Activated B cell treated with CpG ODN at 0.5 μM for 24 hours (primary cell): ENCODE measurements around the gene SLC25A42. TPM values are rescaled to one million over a fixed set of nuclear protein-coding genes. Genes with fewer than 3 reads are reported as not detected.
A peak's percentile ranks its signal among the peaks of the same experiment; 100 is the strongest.
"Not testable (repeated sequence)": the region's sequence is repeated elsewhere in the genome, so short reads cannot be mapped to it uniquely, and the experiment has no call there.

ENCODE experiments used
- ATAC-seq: fragments of 200-7000 bp; cut with Tn5 transposase; one replicate; pipeline ENCODE4 v1.10.0; 2021; ENCODE audit warnings: low read depth, mild to moderate bottlenecking, moderate library complexity
- CTCF ChIA-PET: fragments of 350-600 bp; sonication (Branson Sonifier 250); formaldehyde crosslinking; loops from one replicate; lab custom pipeline; 2021; ENCODE audit warnings: antibody characterized with exemption; lab: Charles Lee
- POLR2A ChIA-PET: fragments of 350-600 bp; sonication (Branson Sonifier 250); formaldehyde crosslinking; loops from one replicate; lab custom pipeline; 2021; ENCODE audit warnings: antibody characterized with exemption; lab: Charles Lee
- DNase-seq: peaks from one replicate; pipeline ENCODE4 v3.0.0; 2022
- H3K27ac Mint-ChIP-seq: one replicate; pipeline ENCODE4 v1.8.0; 2020; ENCODE audit warnings: mixed read lengths
- H3K27me3 Mint-ChIP-seq: one replicate; pipeline ENCODE4 v1.8.0; 2021; ENCODE audit warnings: mixed read lengths
- H3K36me3 Mint-ChIP-seq: one replicate; pipeline ENCODE4 v1.8.0; 2021; ENCODE audit warnings: low read depth, mixed read lengths
- H3K4me1 Mint-ChIP-seq: one replicate; pipeline ENCODE4 v1.8.0; 2021; ENCODE audit warnings: mixed read lengths
- H3K4me3 Mint-ChIP-seq: one replicate; pipeline ENCODE4 v1.8.0; 2020; ENCODE audit warnings: mild to moderate bottlenecking, mixed read lengths
- H3K9me3 Mint-ChIP-seq: one replicate; pipeline ENCODE4 v1.8.0; 2020; ENCODE audit warnings: mixed read lengths
- CTCF ChIP-seq: fragments of 200-600 bp; IDR thresholded peaks from one replicate; pipeline ENCODE4 v1.8.0; 2022; ENCODE audit warnings: antibody characterized with exemption, mild to moderate bottlenecking
- intact Hi-C: fragments of 100-400 bp; cut with micrococcal nuclease; formaldehyde crosslinking; loops from one replicate; pipeline ENCODE4 v1.15.1; 2024
- total RNA-seq: library from RNA; stranded (reverse); gene quantifications from 2 replicates; pipeline ENCODE4 v1.2.3, GENCODE V29; 2022

Gene SLC25A42
- 14.2 and 17.5 TPM in 2 replicates for total RNA-seq

- Mint-ChIP-seq H3K4me3 (peak within 1 kb of the TSS; percentile 88), H3K36me3 (peaks cover 20% of the 10 kb centered on the region), H3K27ac (peak within 1 kb of the TSS; percentile 89), H3K27me3 (no peaks in the 10 kb centered on the region), H3K4me1 (peaks cover 52% of the 10 kb centered on the region), H3K9me3 (no peaks in the 10 kb centered on the region)
- intact Hi-C loops = loop anchor here (1.0 to 10.0 kb wide), 8 partner anchors 30 to 601 kb away; partner anchors contain the start of genes ARMC6, ATP13A1, BORCS8 and COPE
- CTCF ChIA-PET = interaction anchor here (1.3 to 2.2 kb wide), 2 partner anchors 9 to 11 kb away, joined by 6 read pairs; no protein-coding TSS in a partner anchor
- peak; percentile 96 for DNase-seq
- no peak for TF ChIP-seq CTCF
- ATAC-seq = peak; percentile 89
- POLR2A ChIA-PET = interaction anchor here (0.5 to 1.3 kb wide), 5 partner anchors 128 to 399 kb away, joined by 3 to 6 read pairs (median 4); partner anchors contain the start of genes BORCS8, COPE, DDX49 and RFXANK
These were observed at the start of gene SLC25A42 for GRCh38 chr19:19063183-19064097. Gene SLC25A42 (plus strand): TSS chr19:19063994. CDS start chr19:19096125, 32,131 bp downstream.

- Mint-ChIP-seq H3K27me3 (no peaks in the 10 kb centered on the region), H3K36me3 (peaks cover 71% of the 10 kb centered on the region), H3K4me3 (no peak overlapping the region), H3K9me3 (no peaks in the 10 kb centered on the region), H3K4me1 (no peaks in the 10 kb centered on the region), H3K27ac (no peak overlapping the region)
- ATAC-seq = no peak
- no peak for TF ChIP-seq CTCF
- ChIA-PET POLR2A (interaction anchor here (0.6 to 0.9 kb wide), 3 partner anchors 17 to 102 kb away, joined by 3 to 5 read pairs (median 3); partner anchors contain the start of genes COPE and DDX49), CTCF (no interaction called here)
- no peak for DNase-seq
- intact Hi-C loops = no loop called here
These were observed 42.7 kb upstream of the SLC25A42 start for GRCh38 chr19:19021115-19021514.

GRCh38 chr19:19022380-19022961 is 41.3 kb upstream of the SLC25A42 start:
- CTCF ChIA-PET = no interaction called here
- Mint-ChIP-seq H3K27me3 (no peaks in the 10 kb centered on the region), H3K36me3 (peaks cover 71% of the 10 kb centered on the region), H3K27ac (no peak overlapping the region), H3K9me3 (no peaks in the 10 kb centered on the region), H3K4me1 (peaks cover 3% of the 10 kb centered on the region), H3K4me3 (no peak overlapping the region)
- intact Hi-C loops = no loop called here
- POLR2A ChIA-PET = interaction anchor here (0.5 to 0.9 kb wide), 2 partner anchors 9 to 103 kb away, joined by 3 to 4 read pairs; partner anchors contain the start of genes COPE and DDX49
- ATAC-seq = no peak
- TF ChIP-seq CTCF = no peak
- DNase-seq = no peak

- peaks cover 74% of the 10 kb centered on the region for H3K36me3 Mint-ChIP-seq
- H3K27ac Mint-ChIP-seq, H3K4me1 Mint-ChIP-seq, H3K4me3 Mint-ChIP-seq, intact Hi-C loops, DNase-seq, H3K27me3 Mint-ChIP-seq, CTCF ChIA-PET, H3K9me3 Mint-ChIP-seq, ATAC-seq, POLR2A ChIA-PET: not testable (repeated sequence)
These were observed 40.4 kb upstream of the SLC25A42 start for GRCh38 chr19:19023376-19023775.

- CTCF ChIA-PET = no interaction called here
- Mint-ChIP-seq H3K27me3 (no peaks in the 10 kb centered on the region), H3K4me1 (peaks cover 7% of the 10 kb centered on the region), H3K9me3 (no peaks in the 10 kb centered on the region), H3K27ac (no peak overlapping the region), H3K4me3 (no peak overlapping the region), H3K36me3 (peaks cover 77% of the 10 kb centered on the region)
- ATAC-seq (no peak), DNase-seq (no peak)
- no peak for TF ChIP-seq CTCF
- intact Hi-C loops = no loop called here
- POLR2A ChIA-PET = no interaction called here
These were observed 37.9 kb upstream of the SLC25A42 start for GRCh38 chr19:19025861-19026260.
